ENCODE measurements around the gene TBL3.

Gene TBL3

DNA sequence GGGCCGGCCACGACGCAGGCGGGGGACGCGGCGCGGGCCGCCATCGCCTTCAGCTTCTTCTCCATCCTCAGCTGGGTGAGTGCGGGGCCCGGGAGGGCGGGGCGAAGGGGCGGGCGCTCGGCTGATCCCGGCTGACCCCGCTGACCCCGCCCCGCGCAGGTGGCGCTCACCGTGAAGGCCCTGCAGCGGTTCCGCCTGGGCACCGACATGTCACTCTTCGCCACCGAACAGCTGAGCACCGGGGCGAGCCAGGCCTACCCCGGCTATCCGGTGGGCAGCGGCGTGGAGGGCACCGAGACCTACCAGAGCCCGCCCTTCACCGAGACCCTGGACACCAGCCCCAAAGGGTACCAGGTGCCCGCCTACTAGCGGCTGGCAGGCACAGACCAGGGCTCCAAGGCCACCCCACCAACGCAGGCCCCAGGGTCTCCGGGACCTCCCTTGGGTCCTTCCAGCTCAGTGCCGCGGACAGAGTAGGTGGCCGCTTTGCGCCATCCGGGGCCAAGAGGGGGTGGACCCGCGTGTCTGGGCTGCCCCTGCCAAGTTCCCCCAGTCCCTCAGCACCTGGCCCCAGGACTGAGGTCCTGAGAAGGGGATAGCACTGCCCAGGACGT is 21.0 kb downstream of the TBL3 start:
- Histone ChIP-seq H3K9me3 (ENCODE audit: severe bottlenecking) (no peaks in the 10 kb centered on the region), H3K27me3 (ENCODE audit: insufficient read depth, poor library complexity, severe bottlenecking) (peaks cover 5% of the 10 kb centered on the region), H3K27ac (ENCODE audit: poor library complexity, severe bottlenecking) (no peak overlapping the region), H3K4me1 (ENCODE audit: insufficient read depth, poor library complexity, severe bottlenecking) (peaks cover 2% of the 10 kb centered on the region), H3K36me3 (ENCODE audit: low read depth) (peaks cover 10% of the 10 kb centered on the region), H3K4me3 (ENCODE audit: severe bottlenecking) (no peak overlapping the region)
- ATAC-seq (ENCODE audit: low read depth) (no peak), DNase-seq (ENCODE audit: low spot score) (no peak)
- TF ChIP-seq, protein P1, sequence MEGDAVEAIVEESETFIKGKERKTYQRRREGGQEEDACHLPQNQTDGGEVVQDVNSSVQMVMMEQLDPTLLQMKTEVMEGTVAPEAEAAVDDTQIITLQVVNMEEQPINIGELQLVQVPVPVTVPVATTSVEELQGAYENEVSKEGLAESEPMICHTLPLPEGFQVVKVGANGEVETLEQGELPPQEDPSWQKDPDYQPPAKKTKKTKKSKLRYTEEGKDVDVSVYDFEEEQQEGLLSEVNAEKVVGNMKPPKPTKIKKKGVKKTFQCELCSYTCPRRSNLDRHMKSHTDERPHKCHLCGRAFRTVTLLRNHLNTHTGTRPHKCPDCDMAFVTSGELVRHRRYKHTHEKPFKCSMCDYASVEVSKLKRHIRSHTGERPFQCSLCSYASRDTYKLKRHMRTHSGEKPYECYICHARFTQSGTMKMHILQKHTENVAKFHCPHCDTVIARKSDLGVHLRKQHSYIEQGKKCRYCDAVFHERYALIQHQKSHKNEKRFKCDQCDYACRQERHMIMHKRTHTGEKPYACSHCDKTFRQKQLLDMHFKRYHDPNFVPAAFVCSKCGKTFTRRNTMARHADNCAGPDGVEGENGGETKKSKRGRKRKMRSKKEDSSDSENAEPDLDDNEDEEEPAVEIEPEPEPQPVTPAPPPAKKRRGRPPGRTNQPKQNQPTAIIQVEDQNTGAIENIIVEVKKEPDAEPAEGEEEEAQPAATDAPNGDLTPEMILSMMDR (IDR thresholded peaks at IDR 0.05; ENCODE audit: poor library complexity, severe bottlenecking), result no peak

DNA sequence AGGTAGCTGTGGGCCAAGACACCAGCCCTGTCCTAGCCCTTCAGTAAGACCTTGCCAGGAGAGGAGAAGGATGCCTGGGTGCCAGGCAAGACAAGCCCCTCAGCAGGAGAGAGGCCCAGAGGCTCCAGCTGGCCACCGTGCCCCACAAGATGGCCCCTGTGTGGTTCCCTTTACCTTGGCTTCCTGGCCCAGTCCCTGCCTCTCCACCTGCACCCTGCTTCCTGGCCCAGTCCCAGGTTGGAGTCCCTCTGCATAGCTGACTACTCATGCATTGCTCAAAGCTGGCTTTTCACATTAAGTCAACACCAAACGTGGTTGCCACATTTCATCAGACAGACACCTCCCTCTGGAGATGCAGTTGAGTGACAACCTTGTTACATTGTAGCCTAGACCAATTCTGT is 21.9 kb downstream of the TBL3 start:
- peaks cover 5% of the 10 kb centered on the region for H3K27me3 ChIP-seq (ENCODE audit: insufficient read depth, poor library complexity, severe bottlenecking)
- DNase-seq (ENCODE audit: low spot score) (no peak), ATAC-seq (ENCODE audit: low read depth) (peak; percentile 66)
- peak overlapping the region; percentile 21 for H3K27ac ChIP-seq (ENCODE audit: poor library complexity, severe bottlenecking)
- peaks cover 2% of the 10 kb centered on the region for H3K4me1 ChIP-seq (ENCODE audit: insufficient read depth, poor library complexity, severe bottlenecking)
- no peak overlapping the region for H3K4me3 ChIP-seq (ENCODE audit: severe bottlenecking)
- H3K36me3 ChIP-seq (ENCODE audit: low read depth), result peaks cover 10% of the 10 kb centered on the region
- H3K9me3 ChIP-seq (ENCODE audit: severe bottlenecking), result no peaks in the 10 kb centered on the region
- TF ChIP-seq, protein P1 (IDR thresholded peaks at IDR 0.05; ENCODE audit: poor library complexity, severe bottlenecking), result no peak

DNA sequence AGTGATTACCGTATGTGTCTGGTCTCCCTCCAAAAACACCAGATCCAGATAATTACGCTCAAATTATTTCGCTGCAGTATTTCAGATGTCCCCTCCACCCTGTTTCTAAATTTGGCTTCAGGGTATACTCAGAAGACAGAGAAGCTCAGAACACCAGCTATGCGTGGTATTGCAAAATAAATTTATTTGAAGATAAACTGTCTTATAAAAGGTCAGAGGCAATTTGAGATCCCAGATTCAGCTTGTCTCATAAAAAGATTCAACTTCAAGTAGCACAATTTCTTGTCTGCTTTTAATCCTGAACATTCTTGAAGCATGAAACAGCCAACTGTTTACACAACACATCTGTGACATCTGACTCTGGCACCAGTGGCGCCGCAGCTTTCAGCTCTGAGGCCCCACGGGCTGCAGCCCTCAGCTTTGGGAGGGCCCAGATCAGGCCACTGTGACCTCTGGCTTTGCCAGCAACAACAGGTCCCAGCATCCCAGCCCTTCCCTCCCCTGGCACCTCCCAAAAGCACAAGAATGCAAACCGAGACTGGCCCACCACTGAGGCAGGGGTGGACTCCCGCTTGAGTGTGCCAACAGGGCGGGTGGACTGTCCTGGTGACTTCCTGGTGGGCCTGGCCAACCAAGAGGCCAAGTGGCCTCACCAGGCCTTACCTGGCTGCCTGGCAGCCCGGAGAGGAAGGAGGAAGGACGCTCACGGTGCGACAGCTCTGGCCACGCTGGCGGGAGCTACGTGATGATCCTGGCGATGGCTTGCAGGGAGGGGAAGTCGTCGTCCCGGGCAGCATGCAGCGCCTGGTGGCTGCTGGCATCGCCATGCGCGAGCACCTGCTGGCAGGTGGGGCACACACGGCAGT is 25.9 kb downstream of the TBL3 start:
- no peaks in the 10 kb centered on the region for H3K9me3 ChIP-seq (ENCODE audit: severe bottlenecking)
- no peak for DNase-seq (ENCODE audit: low spot score)
- H3K36me3 ChIP-seq (ENCODE audit: low read depth), result peaks cover 48% of the 10 kb centered on the region
- no peaks in the 10 kb centered on the region for H3K4me1 ChIP-seq (ENCODE audit: insufficient read depth, poor library complexity, severe bottlenecking)
- TF ChIP-seq, protein P1 (IDR thresholded peaks at IDR 0.05; ENCODE audit: poor library complexity, severe bottlenecking), result no peak
- no peak overlapping the region for H3K27ac ChIP-seq (ENCODE audit: poor library complexity, severe bottlenecking)
- no peaks in the 10 kb centered on the region for H3K27me3 ChIP-seq (ENCODE audit: insufficient read depth, poor library complexity, severe bottlenecking)
- no peak overlapping the region for H3K4me3 ChIP-seq (ENCODE audit: severe bottlenecking)
- no peak for ATAC-seq (ENCODE audit: low read depth)

DNA sequence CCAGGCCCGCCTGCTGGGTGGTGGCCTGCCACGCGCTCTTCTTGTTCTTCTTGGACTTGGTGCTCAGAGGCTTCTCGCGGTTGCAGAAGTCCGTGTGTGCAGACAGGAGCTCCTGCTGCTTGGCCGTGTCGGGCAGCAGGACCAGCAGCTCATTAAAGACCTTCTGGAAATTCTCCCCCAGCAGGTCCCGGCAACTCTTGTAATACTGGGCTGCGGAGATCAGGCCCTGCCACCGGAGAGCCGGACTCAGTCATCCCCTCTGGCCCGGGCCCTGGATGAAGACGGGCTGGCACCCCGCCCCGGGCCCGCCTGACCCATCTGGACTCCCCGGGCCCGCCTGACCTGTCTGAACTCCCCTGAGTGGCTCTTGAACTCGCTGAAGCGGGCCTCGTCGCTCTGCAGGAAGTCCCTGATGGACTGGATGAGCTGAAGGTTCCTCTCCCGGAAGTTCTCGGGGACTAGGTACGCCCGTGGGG is 26.5 kb downstream of the TBL3 start:
- Histone ChIP-seq H3K27ac (ENCODE audit: poor library complexity, severe bottlenecking) (no peak overlapping the region), H3K9me3 (ENCODE audit: severe bottlenecking) (no peaks in the 10 kb centered on the region), H3K27me3 (ENCODE audit: insufficient read depth, poor library complexity, severe bottlenecking) (no peaks in the 10 kb centered on the region), H3K36me3 (ENCODE audit: low read depth) (peaks cover 55% of the 10 kb centered on the region), H3K4me1 (ENCODE audit: insufficient read depth, poor library complexity, severe bottlenecking) (no peaks in the 10 kb centered on the region), H3K4me3 (ENCODE audit: severe bottlenecking) (no peak overlapping the region)
- no peak for ATAC-seq (ENCODE audit: low read depth)
- TF ChIP-seq, protein P1 (IDR thresholded peaks at IDR 0.05; ENCODE audit: poor library complexity, severe bottlenecking), result no peak
- DNase-seq (ENCODE audit: low spot score), result no peak
